ENCODE data around the gene MOGAT3.

Gene MOGAT3

DNA sequence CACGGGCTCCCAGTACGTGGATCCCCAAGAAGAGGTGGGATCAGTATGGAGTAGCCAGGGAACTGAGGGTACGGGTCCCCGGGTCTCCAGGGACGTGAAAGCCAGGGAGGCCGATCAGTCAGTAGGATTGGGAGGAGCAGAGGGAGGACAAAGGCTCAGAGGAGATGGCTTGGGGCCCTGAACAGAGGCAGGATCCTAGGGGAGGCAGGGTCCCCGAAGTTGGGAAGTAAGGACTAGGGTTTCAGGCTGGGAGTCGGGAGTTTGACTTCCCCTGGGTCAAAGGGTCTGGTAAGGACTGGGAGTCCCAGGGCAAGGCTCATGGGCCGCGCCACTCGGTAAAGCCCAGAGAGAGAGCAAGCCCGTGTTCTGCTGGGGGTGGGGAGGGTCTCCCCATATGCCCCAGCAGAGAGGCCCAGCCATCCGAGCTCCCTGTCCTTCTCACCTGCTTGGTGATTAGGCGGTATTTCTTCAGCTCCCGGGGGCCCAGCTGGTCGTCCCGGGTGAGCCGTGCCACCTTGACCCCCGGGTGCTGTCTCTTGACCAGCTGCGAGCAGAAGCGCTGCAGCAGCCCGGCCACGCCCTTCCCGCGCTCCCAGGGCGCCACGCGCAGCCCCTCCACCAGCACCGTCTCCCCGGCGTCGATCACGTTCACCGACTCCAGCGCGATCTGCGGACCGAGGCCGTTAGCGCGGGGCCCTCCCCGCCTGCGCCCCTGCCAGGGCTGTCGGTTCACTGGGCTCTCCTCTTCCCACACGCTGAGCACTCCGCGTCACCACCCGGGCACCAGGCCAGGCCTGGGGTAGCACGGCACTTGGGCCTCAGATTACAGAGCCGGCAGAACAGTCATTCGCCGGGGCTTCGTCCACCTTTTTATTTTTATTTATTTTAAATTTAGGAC is 27.7 kb downstream of the MOGAT3 start:
- Mint-ChIP-seq H3K9me3 (peaks cover 3% of the 10 kb centered on the region), H3K4me1 (peaks cover 71% of the 10 kb centered on the region), H3K4me3 (peak overlapping the region; percentile 65), H3K27ac (no peak overlapping the region), H3K36me3 (no peaks in the 10 kb centered on the region), H3K27me3 (peaks cover 100% of the 10 kb centered on the region)
- ATAC-seq = no peak

DNA sequence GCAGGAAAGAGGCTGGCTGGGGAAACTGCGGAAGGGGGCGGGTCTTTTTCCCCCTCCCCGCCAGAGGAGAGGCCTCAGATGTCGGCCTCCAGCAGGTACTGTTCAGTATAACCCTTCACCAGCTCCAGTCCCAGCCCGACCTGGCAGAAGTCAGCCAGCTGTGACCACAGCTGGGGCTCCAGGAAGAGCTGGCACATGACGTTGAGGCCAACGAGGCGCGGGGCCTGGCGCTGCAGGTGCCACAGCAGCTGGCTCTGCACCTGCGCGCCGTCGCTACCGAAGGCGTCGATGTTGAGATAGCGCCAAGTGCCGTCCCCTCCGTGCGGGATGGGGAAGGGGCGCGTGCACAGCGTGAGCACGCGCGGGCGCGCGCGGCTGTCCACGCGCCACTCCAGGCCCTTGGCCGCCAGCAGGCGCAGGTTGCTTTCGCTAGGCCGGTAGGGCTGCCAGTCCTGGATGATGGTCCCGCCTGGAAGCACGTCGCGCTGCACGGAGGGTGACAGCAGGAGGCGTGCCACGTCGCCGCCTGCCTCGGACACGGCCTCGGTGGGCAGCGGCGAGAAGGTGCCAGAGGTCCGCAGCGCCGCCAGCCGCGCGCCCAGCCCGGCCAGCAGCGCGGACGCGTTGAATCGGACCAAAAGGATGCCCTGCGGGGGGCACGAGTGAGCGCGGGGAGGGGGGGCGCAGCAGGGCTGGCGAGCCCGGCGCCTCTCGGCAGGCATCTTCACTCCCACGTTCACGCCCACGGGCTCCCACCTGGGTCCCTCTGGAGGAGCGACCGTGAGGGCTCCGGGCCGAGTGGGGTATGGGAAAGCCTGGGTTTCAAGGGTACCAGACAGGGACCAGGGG is 28.6 kb downstream of the MOGAT3 start:
- Mint-ChIP-seq H3K27ac (no peak overlapping the region), H3K4me1 (peaks cover 73% of the 10 kb centered on the region), H3K27me3 (peaks cover 100% of the 10 kb centered on the region), H3K9me3 (peaks cover 3% of the 10 kb centered on the region), H3K4me3 (peak overlapping the region; percentile 65), H3K36me3 (no peaks in the 10 kb centered on the region)
- peak; percentile 52 for ATAC-seq

DNA sequence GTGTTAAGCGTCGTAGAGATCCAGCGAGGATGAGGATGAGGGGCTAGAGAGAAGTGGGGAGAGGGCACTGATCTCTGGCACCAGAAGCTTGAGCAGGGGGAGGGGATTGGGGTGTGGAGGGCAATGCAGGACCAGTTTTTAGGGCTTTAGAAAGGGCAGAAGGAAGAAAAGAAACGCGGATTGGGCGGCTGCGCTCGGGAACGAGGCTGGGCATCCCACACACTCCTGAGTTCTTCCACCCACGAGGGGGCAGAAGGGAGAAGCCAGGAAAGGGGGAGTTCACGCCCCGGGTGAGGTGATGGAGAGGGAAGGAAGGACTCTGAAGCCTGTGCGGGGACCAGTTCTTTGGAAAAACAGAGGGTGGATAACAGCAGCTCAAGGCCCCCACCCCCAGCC is 29.4 kb downstream of the MOGAT3 start:
- Mint-ChIP-seq H3K4me1 (peaks cover 80% of the 10 kb centered on the region), H3K36me3 (no peaks in the 10 kb centered on the region), H3K27ac (peak overlapping the region; percentile 18), H3K9me3 (peaks cover 3% of the 10 kb centered on the region), H3K27me3 (peaks cover 100% of the 10 kb centered on the region), H3K4me3 (peak overlapping the region; percentile 47)
- ATAC-seq = no peak

DNA sequence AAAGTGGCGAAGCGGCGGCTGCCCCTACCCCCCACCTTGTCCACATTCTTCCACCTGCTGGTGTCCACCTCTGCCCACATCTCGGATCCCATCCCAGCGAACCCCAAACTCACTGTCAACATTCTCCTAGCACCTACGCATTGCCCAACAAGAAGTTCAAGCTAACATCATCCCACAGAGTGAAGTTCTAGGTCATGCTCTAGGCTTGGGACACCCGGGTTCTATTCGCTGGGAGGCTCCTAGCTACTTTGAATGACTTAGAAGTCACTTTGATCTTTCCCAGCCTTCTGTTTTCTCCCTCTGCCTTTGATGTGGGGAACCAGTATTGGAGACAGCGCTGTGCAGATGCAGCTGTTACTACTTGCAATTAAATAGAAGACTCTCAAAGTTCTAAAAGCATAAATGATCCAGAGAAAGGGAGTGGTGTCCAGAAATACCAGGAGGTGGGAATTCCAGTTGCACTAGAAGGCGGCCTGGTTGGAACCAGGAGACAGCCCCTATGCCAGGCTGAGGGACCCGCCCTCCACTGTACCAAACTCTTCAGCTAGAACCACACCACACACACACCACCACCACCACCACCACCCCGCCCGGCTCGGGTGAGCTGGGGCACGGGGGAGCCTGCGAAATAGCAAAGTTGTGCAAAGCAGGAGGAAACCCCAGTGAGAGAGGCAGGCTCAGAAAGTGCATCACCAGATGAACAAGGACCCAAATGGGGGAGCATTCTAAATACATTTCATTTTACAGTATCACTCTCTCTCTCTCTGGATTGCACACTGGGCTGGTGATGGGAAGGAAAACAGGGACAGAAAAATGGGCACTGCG is 30.0 kb downstream of the MOGAT3 start:
- Mint-ChIP-seq H3K9me3 (peaks cover 3% of the 10 kb centered on the region), H3K27ac (peak overlapping the region; percentile 18), H3K4me1 (peaks cover 86% of the 10 kb centered on the region), H3K36me3 (peaks cover under 1% of the 10 kb centered on the region), H3K27me3 (peaks cover 100% of the 10 kb centered on the region), H3K4me3 (peak overlapping the region; percentile 47)
- ATAC-seq = no peak

DNA sequence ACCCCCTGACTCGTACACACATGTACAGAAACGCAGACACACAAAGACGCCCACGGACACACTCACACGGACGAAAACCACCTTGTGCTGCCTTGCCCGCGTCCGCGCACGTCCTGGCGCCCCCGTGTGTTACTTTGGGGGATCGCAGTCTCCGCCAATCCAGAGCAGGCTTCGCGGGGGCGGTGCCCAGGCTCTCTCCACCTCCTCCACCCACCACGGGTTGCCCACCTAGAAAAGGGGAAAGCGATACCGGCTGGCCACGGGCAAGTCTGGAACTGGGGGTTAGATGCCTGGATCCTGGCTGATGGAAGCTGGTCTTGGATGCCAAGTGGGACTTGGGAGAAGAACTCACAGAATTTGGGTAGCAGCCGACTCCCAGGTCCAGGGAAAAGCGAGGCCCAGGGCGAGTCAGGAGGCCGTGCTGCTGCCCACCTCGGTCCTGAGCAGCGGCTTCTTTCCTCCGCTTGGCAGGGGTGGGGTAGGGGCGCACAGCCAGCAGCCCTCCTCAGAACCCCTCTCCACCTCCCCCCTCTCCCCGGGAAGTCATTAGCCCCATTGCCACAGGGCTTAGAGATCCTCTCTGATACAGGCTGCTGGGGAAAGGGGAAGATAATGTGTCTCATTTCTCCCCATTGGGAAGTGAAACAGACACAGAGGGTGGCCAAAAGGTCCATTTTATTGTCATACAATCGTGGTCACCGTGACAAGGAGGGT is 30.8 kb downstream of the MOGAT3 start:
- Mint-ChIP-seq H3K4me1 (peaks cover 90% of the 10 kb centered on the region), H3K36me3 (peaks cover 5% of the 10 kb centered on the region), H3K27ac (no peak overlapping the region), H3K27me3 (peaks cover 100% of the 10 kb centered on the region), H3K4me3 (peak overlapping the region; percentile 16), H3K9me3 (peaks cover 3% of the 10 kb centered on the region)
- peak; percentile 27 for ATAC-seq

DNA sequence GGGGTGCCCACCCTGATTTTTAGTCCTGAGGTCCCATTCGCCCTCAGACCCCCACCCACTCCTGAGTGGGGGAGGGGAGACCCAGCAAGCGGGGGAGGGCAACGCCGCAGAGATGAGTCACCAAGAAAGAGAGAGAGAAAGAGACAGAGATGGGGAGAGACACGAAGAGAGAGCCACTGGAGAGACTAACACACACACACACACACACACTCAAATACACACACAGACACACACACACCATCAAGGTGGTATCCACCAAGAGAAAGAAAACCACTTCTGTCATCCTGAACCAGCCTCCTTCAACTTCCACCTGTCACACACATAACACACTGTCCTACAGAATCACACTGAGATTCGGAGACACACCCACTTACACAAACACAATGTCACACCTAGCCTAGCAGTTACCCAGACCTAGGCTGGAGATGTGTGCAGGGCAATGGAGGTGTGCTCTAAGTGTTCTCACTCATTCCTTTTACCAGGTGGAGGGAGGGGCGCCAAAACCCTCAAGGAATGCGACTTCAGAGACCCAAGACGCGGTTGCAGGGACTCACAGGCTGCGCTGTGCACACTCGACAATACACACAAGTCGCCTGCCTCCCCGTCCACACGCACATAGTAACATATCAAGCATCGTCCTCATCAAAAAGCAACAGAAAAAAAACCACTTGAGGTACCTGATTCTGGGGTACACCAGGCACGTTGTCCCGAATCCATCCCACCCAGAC is 31.6 kb downstream of the MOGAT3 start:
- H3K9me3 Mint-ChIP-seq = peaks cover 3% of the 10 kb centered on the region
- peaks cover 100% of the 10 kb centered on the region for H3K27me3 Mint-ChIP-seq
- H3K27ac Mint-ChIP-seq = no peak overlapping the region
- no peak for ATAC-seq
- H3K4me1 Mint-ChIP-seq = peaks cover 90% of the 10 kb centered on the region
- peak overlapping the region; percentile 16 for H3K4me3 Mint-ChIP-seq
- H3K36me3 Mint-ChIP-seq = peaks cover 5% of the 10 kb centered on the region

DNA sequence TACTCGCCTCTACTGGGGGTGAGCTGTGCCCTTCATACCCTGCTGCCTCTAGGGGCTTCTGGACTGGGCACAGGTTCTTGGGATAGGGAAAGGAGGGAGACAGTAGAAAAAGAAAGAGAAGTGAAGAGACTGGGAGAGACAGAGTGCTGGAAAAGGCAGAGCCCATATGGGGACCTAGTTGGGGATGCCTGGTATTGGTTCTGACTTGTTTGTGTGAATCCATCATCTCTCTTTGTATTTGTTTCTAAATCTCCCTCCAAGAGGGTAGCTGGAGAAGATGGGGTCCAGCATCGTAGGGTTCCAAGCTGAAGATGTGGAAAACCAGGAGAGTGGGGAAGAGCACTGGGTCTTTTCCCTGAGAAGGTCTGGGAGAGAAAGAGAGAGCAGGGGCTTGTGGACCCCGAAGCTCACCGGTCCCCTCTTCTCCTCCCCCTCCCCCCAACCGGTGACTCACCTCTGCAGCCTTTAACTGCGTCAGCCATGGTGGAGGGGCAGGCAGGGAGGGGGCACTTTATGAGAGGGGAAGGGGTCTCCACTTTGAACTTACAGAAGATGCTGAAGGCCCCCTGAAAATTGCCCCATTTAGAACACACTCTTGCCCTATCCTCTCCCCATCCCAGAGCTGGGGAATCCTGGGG is 32.3 kb downstream of the MOGAT3 start:
- Mint-ChIP-seq H3K27ac (no peak overlapping the region), H3K27me3 (peaks cover 92% of the 10 kb centered on the region), H3K36me3 (peaks cover 5% of the 10 kb centered on the region), H3K9me3 (no peaks in the 10 kb centered on the region), H3K4me3 (no peak overlapping the region), H3K4me1 (peaks cover 85% of the 10 kb centered on the region)
- no peak for ATAC-seq

DNA sequence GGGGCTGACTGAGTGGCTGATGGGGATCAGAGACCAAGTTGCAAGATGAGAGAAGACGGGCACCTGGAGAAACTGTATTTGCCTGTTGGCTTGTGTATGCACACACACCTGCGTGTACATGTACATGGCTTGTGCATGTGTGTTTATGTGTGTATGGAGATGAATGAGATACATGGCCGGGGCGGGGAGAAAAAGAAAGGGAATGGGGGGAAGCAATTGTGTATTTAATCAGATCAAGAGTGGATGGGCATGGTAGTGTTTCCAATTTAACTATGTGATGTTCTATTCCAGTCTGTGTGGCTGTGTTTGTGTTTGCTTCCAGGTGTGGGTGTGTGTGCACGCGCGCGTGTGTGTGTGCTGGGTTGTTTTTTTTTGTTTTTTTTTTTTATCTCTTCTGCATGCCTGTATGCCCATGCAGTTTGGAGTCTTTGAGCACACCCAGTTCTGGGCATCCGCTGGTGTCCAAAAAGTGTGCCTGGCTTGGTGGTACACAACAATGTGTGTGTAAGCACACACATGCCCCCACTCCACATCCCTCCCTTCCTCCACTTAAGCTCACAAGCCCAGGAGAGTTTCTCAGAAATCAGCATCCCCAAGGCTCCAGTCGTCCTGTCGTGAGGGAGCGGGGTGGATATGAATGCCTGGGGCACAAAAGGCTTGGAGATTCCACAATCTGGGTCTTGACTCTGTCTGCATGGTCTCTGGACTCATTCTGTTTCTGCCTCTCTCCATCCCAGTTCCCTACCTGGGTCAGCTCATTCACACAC is 33.0 kb downstream of the MOGAT3 start:
- no peak for ATAC-seq
- Mint-ChIP-seq H3K4me3 (no peak overlapping the region), H3K36me3 (peaks cover 5% of the 10 kb centered on the region), H3K4me1 (peaks cover 79% of the 10 kb centered on the region), H3K27ac (no peak overlapping the region), H3K27me3 (peaks cover 85% of the 10 kb centered on the region), H3K9me3 (no peaks in the 10 kb centered on the region)

DNA sequence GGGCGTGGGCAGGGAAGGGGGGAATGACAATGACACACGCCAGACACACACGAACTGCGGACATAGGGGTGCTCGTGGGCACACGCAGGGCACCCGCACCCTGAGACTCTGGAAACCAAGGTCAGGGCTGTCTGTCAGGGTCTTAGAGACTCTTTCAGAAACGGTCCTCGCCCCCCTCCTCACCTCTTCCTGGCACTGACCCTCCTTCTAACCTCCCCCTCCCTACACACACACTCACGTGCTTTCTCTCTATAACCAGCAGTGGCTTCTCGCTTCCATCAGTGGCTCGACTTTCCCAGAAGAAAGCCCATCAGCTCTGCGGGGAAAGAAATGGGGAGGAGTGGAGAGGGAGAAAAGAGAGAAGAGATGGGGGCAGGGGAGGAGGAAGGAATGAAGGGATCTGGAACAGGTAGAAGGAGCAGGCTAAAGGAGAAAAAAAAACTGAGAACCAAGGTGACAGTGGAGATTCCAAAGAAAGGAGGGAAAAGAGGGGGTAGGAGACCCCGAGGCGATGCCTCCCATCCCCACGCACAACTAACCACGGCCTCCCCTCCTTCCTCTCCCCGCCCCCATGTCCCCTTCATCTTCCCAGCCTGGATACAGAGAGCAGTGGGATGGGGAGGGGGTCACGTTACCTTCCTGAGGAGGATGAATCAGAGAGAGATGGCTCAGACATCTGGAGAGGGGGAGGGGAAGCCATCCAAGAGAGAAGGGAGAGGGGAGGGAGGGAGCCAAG is 33.8 kb downstream of the MOGAT3 start:
- Mint-ChIP-seq H3K4me1 (peaks cover 78% of the 10 kb centered on the region), H3K27me3 (peaks cover 85% of the 10 kb centered on the region), H3K9me3 (no peaks in the 10 kb centered on the region), H3K4me3 (no peak overlapping the region), H3K27ac (no peak overlapping the region), H3K36me3 (peaks cover 5% of the 10 kb centered on the region)
- ATAC-seq = no peak

DNA sequence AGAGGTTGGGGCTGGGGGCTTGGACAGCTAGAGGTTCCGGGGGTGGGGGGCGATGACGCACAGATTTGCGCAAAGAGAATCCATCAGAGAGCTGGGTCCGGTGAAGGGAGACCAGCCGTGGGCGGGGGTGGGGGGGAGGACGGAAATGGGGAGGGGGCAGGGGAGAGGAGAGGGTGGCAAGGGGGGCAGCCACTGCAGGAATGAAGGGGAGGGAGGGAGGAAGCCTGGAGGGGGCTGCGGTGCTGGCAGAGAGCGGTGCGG is 34.3 kb downstream of the MOGAT3 start:
- Mint-ChIP-seq H3K4me3 (no peak overlapping the region), H3K4me1 (peaks cover 73% of the 10 kb centered on the region), H3K36me3 (peaks cover 7% of the 10 kb centered on the region), H3K27ac (no peak overlapping the region), H3K9me3 (no peaks in the 10 kb centered on the region), H3K27me3 (peaks cover 82% of the 10 kb centered on the region)
- ATAC-seq = no peak

DNA sequence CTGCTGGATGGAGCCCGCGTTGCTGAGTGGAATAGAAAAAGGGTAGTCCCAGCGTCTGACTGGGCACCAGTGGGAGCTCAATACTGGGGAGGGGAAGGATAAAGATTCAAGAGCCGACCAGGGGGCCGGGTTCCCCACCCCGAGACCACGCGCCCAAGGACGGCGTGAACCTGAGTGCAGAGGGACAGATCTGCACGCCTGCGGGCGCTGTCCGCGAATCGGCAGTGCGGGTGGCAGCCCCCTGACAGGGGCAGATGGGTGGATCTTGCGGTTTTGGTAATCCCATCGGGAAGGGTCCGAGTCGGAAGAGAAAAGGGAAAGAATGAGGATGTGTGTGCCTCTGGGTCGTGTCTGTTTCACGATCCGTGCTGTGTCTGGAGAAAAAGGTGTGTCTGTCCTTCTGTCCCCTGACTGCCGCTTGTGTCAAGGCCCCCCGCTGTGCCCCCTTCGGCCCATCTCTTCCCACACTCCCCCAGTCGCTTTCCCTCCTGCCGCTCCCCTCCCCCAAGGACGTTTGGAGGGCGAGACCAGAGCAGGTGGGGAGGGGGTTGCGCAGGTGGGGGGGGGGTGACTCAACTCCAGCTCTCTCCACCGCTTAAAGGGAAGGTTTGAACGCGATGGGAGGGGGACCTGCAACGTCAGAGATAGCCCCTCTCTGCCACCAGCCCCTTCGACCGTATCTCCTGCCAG is 34.7 kb downstream of the MOGAT3 start:
- H3K27ac Mint-ChIP-seq = peak overlapping the region; percentile 11
- no peak for ATAC-seq
- peaks cover 77% of the 10 kb centered on the region for H3K27me3 Mint-ChIP-seq
- peak overlapping the region; percentile 79 for H3K4me3 Mint-ChIP-seq
- H3K36me3 Mint-ChIP-seq = peaks cover 12% of the 10 kb centered on the region
- H3K9me3 Mint-ChIP-seq = no peaks in the 10 kb centered on the region
- peaks cover 69% of the 10 kb centered on the region for H3K4me1 Mint-ChIP-seq
